Stimulated activated CD4-positive, alpha-beta T cell treated with anti-CD3 and anti-CD28 coated beads, Interleukin-15, amount 100 ng/mL, for 48 hours (primary cell): ENCODE measurements around the gene GNG12.

Source experiments
- DNase-seq, 2 donors: peaks; one replicate each; pipeline ENCODE4 v3.0.0-alpha.2; 2020; ENCODE audit warnings: low read depth in 2 of 2

Gene GNG12

DNA sequence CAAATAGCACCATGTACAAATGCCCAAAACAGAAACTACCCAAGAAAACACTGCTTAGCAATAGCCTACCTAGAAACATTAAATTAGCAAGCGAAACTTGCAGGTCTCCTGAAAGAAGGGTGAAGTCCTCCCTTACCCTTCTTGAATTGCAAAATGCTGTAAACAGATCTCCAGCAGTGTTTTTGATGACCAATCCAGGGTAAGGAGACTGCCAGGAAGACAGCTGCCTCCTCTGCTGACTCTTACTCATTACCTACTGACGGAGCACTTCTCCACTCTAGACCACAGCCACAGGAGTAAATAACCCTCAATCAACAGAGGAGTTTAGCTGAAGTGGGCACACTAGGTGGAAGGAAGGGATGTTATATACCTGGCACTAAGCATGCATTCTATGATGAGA is 180.5 kb downstream of the GNG12 start:
- no peak for DNase-seq
